ENCODE measurements around the gene TNS4.

The TNS4 gene

DNA sequence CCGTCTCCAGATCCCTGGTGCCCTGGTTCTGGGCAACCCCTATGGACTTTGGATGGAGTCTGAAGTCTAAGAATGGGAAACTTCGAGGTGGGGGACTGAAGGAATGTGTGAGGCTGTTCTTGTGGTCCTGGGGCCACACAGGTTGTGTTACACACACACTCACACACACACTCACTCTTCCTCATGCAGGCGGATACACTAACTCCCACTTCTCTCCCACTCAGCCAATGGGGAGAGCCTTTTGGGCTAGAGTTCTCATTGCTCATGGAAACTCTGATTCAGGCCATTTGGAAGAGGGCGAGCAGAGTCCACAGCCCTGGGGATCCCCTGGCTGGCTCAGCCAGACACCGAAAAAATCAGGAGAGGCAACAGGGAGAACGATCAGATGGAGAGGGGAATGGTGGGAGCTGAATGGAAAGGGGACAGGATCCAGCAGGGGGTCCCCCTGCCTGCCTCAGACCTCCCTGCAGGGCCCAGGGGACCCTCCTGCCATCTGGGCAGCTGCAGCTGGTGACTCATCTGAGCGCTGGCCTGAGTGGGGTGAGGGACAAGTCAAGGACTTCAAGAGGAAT lies 49.1 kb downstream of the TNS4 start:
- DNase-seq, result no peak
- Mint-ChIP-seq H3K27ac (no peak overlapping the region), H3K27me3 (peaks cover 12% of the 10 kb centered on the region), H3K9me3 (no peaks in the 10 kb centered on the region), H3K4me3 (no peak overlapping the region), H3K4me1 (peaks cover 28% of the 10 kb centered on the region), H3K36me3 (peaks cover 58% of the 10 kb centered on the region)
- CTCF ChIA-PET, result interaction anchor here (0.9 to 6.0 kb wide), 3 partner anchors 15 to 81 kb away, joined by 4 to 31 read pairs (median 16); no protein-coding TSS in a partner anchor

DNA sequence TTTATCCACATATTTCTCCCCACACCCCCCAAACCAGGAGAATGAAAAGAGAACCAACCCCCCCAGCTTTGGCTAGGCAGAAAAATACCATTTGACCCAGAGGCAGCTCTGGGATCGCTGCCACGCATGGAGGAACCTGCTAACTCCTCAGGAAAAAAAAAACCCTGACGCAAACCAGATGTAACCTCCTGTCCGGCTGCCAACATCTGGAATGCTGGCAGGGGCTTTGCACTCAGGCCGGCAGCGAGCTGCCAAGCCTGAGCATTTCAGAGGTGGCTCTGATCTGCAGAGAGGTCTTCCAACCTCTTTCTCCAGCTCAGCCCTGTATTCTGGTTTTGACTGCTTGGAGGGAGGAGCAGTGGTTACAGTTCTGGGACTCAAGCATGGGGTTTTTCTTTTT lies 50.0 kb downstream of the TNS4 start:
- H3K36me3 Mint-ChIP-seq, result peaks cover 49% of the 10 kb centered on the region
- peaks cover 36% of the 10 kb centered on the region for H3K4me1 Mint-ChIP-seq
- H3K9me3 Mint-ChIP-seq, result no peaks in the 10 kb centered on the region
- H3K27me3 Mint-ChIP-seq, result peaks cover 12% of the 10 kb centered on the region
- DNase-seq, result no peak
- CTCF ChIA-PET, result interaction anchor here (0.9 to 6.0 kb wide), 4 partner anchors 14 to 82 kb away, joined by 3 to 31 read pairs (median 10); no protein-coding TSS in a partner anchor
- no peak overlapping the region for H3K27ac Mint-ChIP-seq
- no peak overlapping the region for H3K4me3 Mint-ChIP-seq

DNA sequence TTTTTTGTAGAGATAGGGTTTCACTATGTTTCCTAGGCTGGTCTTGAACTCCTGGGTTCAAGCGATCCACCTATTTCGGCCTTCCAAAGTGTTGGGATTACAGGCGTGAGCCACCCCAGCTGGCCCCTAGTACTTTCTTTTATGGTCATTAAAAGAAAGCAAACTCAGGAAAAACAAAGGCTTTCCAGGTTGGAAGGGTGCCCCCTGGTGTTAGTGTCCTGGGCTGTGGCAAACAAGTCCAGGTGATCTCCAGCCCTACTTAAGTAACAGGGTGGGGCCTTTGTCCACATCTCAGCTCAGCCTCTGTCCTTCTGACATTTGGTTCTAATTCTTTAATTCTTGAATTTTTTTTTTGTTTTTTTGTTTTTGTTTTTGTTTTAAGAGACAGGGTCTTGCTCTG lies 51.2 kb downstream of the TNS4 start:
- Mint-ChIP-seq H3K36me3 (peaks cover 46% of the 10 kb centered on the region), H3K4me3 (no peak overlapping the region), H3K27ac (no peak overlapping the region), H3K9me3 (no peaks in the 10 kb centered on the region), H3K4me1 (peaks cover 45% of the 10 kb centered on the region), H3K27me3 (peaks cover 14% of the 10 kb centered on the region)
- CTCF ChIA-PET, result interaction anchor here (0.7 to 6.0 kb wide), 9 partner anchors 9 to 86 kb away, joined by 3 to 31 read pairs (median 3); no protein-coding TSS in a partner anchor
- peak; percentile 62 for DNase-seq

DNA sequence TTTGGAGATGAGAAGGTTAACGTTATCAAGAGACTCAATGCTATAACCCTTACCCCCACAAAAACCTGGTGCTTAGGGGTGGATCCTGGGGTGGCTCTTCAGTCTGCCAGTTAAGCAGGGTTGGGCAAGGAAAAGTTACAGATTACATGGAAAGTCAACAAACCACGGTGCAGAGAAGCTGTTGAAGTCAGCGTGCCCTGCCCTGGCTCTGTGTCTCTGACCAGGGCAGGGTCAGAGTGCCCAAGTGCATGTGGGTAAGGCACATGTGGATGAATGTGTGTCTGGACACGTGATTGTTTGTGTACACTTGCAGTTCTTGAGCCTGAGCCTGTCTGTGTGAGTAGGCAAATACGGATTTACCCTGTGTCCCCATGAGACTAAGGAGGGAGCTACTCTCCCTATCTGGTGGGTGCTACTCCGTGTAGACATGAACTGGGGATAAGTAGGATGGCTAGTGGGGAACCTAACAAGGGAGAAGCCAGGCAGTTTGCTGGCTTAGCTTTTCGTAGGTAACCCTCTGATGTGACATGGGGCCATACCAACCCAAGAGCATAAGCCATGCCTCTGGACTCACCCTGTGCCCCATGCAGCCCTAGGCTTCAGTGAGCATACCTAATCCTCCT lies 52.7 kb downstream of the TNS4 start:
- Mint-ChIP-seq H3K4me1 (peaks cover 54% of the 10 kb centered on the region), H3K9me3 (no peaks in the 10 kb centered on the region), H3K27ac (peak overlapping the region; percentile 45), H3K4me3 (no peak overlapping the region), H3K27me3 (peaks cover 17% of the 10 kb centered on the region), H3K36me3 (peaks cover 39% of the 10 kb centered on the region)
- CTCF ChIA-PET, result interaction anchor here (0.7 to 6.0 kb wide), 11 partner anchors 11 to 111 kb away, joined by 3 to 31 read pairs (median 3); no protein-coding TSS in a partner anchor
- no peak for DNase-seq

DNA sequence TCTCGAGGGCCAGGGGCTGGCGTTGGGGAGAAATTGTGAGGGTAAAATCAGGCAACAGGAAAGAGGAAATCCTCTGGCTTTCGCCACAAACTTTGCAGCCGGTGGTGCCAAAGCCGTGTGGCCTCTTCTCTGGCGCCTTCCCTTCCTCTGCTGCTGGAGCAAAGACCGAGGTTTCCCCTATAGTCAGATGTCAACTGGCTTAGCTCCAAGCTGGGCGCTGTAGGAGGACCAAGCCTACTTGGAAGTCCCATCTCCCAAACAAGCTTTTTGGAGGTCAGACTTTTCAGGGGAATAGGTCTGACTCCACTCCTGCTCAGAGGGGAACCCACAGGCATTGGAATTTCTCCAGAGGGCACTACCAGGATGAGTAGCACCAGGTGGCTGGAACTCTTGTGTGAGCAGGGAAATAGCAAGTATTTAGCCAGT lies 53.2 kb downstream of the TNS4 start:
- peaks cover 35% of the 10 kb centered on the region for H3K36me3 Mint-ChIP-seq
- peaks cover 54% of the 10 kb centered on the region for H3K4me1 Mint-ChIP-seq
- H3K27ac Mint-ChIP-seq, result peak overlapping the region; percentile 21
- H3K4me3 Mint-ChIP-seq, result peak overlapping the region; percentile 48
- CTCF ChIA-PET, result interaction anchor here (0.7 to 6.0 kb wide), 9 partner anchors 17 to 112 kb away, joined by 3 to 31 read pairs (median 4); no protein-coding TSS in a partner anchor
- DNase-seq, result peak; percentile 42
- H3K27me3 Mint-ChIP-seq, result peaks cover 13% of the 10 kb centered on the region
- no peaks in the 10 kb centered on the region for H3K9me3 Mint-ChIP-seq

DNA sequence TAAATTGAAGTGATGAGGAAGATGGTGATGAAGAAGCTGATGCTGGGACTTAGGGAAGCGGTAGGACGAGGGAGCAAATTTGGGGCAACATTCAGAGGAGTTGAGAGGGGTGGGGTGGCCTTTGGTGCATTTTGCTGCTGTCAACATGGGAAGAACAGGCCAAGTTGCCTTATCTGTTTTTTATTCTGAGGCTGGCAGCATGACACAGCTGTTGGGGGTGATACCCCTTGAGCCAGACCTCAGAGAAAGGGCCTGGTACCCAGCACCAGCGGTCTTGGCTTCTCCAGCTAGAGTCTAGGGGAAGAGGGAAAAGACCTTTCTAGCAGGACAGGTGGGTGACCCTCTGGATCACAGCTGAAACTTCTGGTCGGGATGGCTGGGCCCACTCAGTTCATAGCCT lies 53.6 kb downstream of the TNS4 start:
- H3K36me3 Mint-ChIP-seq, result peaks cover 32% of the 10 kb centered on the region
- DNase-seq, result no peak
- peak overlapping the region; percentile 21 for H3K27ac Mint-ChIP-seq
- H3K9me3 Mint-ChIP-seq, result no peaks in the 10 kb centered on the region
- peaks cover 16% of the 10 kb centered on the region for H3K27me3 Mint-ChIP-seq
- peak overlapping the region; percentile 48 for H3K4me3 Mint-ChIP-seq
- H3K4me1 Mint-ChIP-seq, result peaks cover 54% of the 10 kb centered on the region
- CTCF ChIA-PET, result interaction anchor here (0.8 to 6.0 kb wide), 7 partner anchors 14 to 112 kb away, joined by 3 to 31 read pairs (median 4); no protein-coding TSS in a partner anchor

DNA sequence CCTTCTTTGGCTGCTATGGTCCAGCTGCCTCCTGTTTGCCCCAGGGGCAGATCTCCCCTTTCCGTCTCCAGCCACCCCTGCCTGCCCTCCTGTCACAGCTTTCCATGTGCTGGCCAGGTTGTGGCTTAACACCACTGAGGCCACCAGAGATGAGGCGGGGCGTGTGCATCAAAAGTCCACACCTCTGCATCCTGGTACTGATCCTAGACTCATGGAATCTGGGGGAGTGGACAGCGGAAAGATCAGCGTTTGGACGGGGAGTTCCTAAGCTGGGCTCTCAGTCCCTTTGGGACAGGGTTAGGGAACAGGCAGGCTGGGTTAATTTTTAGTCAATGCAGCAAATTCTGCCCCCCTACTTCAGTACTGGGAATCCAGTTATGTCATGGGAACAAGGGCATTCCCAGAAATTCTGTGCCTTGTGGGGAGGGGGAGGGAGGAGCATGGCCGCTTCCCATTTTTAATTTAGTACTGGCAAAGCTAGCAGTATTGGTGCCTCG lies 54.2 kb downstream of the TNS4 start:
- no peak for DNase-seq
- Mint-ChIP-seq H3K27me3 (peaks cover 22% of the 10 kb centered on the region), H3K9me3 (no peaks in the 10 kb centered on the region), H3K36me3 (peaks cover 27% of the 10 kb centered on the region), H3K4me3 (peak overlapping the region; percentile 61), H3K4me1 (peaks cover 57% of the 10 kb centered on the region), H3K27ac (no peak overlapping the region)
- CTCF ChIA-PET, result interaction anchor here (0.6 to 6.0 kb wide), 5 partner anchors 14 to 168 kb away, joined by 3 to 31 read pairs (median 9); no protein-coding TSS in a partner anchor

DNA sequence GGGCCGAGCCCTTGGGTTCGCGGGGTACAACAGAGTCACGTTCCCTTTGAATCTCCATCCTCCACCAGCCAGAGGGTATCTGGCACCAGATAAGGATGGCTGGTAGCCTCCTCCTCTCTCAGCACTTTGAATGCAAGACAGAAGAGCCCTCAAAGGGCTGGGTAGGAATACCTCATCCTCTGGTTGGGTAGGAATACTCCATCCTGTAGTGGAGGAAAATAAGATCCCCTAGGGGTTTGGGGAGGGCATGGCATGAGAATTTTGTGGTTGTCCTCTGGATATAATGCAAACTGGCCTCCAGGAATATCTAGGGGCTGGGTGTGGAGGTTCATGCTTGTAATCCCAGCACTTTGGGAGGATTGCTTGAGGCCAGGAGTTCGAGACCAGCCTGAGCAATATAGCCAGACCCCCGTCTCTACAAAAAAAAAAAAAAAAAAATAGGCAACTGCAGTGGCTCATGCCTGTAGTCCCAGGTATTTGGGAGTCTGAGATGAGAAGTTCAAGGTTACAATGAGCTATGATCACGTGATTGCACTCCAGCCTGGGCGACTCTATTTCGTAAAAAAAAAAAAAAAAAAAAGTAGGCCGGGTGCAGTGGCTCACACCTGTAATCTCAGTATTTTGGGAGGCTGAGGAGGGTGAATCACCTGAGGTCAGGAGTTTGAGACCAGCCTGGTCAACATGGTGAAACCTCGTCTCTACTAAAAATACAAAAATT lies 55.5 kb downstream of the TNS4 start:
- Mint-ChIP-seq H3K4me3 (peak overlapping the region; percentile 82), H3K9me3 (no peaks in the 10 kb centered on the region), H3K27ac (peak overlapping the region; percentile 92), H3K36me3 (peaks cover 24% of the 10 kb centered on the region), H3K4me1 (peaks cover 64% of the 10 kb centered on the region), H3K27me3 (peaks cover 33% of the 10 kb centered on the region)
- CTCF ChIA-PET, result interaction anchor here (0.6 to 9.1 kb wide), 6 partner anchors 12 to 114 kb away, joined by 3 to 73 read pairs (median 18); partner anchors contain the start of gene TOP2A
- no peak for DNase-seq

DNA sequence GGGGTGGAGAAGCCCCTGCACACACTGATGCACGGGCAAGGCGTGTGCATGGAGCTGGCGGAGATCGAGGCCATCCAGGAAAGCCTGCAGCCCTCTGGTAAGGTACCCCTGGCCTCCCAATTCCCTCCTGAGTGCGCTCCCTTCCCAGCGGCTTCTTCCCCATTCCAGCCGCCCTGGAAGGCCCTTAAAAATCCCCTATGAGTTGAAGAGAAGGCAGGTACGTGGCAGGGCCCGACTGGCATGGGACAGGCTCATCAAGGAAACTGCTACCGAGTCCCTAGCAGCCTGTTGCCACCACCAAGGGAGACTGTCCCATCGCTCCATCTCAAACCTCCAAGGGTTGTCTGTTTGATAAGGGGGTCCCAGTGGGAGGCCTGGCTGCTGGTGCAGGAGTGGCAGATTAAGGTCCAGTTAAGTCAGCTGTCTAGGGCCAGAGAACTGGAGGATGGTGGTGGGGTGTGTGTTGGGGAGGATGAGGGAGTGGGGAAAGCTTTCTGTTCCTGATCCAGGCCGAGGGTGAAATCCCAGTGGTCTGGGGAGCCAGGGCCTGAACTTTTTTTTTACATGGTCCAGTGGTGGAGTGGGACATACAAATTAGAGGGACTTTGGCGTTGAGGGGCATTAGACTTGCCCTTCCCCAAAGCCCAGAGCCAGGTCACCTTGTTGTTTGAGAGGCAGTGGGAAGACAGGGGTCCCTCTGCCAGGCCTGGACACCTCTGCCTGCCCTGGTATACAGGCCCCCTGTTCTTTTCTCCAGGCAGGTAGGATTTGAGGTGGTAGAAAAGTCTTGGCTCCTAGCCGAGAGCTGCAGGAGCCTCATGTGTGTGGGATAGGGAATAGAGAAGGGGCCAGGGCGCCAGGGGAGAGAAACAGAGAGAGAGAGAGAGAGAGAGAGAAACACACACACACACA lies 57.2 kb downstream of the TNS4 start:
- no peaks in the 10 kb centered on the region for H3K9me3 Mint-ChIP-seq
- H3K36me3 Mint-ChIP-seq, result peaks cover 21% of the 10 kb centered on the region
- H3K4me1 Mint-ChIP-seq, result peaks cover 60% of the 10 kb centered on the region
- H3K27ac Mint-ChIP-seq, result peak overlapping the region; percentile 92
- DNase-seq, result peak; percentile 35
- H3K4me3 Mint-ChIP-seq, result peak overlapping the region; percentile 82
- CTCF ChIA-PET, result interaction anchor here (0.6 to 9.1 kb wide), 21 partner anchors 10 to 144 kb away, joined by 3 to 73 read pairs (median 4); partner anchors contain the start of gene TOP2A
- H3K27me3 Mint-ChIP-seq, result peaks cover 38% of the 10 kb centered on the region

DNA sequence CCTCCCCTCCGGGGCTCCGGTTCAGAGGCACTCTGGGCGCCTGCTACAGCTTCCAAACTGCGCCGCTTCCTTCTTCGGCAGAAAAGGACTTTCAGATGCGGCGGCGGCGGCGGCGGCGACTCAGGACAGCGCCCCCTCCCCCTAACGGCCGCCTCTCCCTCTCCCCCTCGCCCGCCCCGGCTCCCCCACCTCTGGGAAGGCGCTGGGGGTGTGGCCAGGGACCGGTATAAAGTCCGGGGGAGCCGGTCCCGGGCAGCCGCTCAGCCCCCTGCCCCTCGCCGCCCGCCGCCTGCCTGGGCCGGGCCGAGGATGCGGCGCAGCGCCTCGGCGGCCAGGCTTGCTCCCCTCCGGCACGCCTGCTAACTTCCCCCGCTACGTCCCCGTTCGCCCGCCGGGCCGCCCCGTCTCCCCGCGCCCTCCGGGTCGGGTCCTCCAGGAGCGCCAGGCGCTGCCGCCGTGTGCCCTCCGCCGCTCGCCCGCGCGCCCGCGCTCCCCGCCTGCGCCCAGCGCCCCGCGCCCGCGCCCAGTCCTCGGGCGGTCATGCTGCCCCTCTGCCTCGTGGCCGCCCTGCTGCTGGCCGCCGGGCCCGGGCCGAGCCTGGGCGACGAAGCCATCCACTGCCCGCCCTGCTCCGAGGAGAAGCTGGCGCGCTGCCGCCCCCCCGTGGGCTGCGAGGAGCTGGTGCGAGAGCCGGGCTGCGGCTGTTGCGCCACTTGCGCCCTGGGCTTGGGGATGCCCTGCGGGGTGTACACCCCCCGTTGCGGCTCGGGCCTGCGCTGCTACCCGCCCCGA lies 58.0 kb downstream of the TNS4 start, which contains the start of gene IGFBP4:
Gene IGFBP4 (plus strand): TSS at position 255 of the 792 bp plus-strand sequence. CDS start 286 bp downstream, at position 541.
- peak within 1 kb of the TSS; percentile 92 for H3K27ac Mint-ChIP-seq
- H3K27me3 Mint-ChIP-seq, result peaks cover 38% of the 10 kb centered on the region
- peaks cover 15% of the 10 kb centered on the region for H3K36me3 Mint-ChIP-seq
- peak within 1 kb of the TSS; percentile 82 for H3K4me3 Mint-ChIP-seq
- H3K9me3 Mint-ChIP-seq, result no peaks in the 10 kb centered on the region
- peaks cover 57% of the 10 kb centered on the region for H3K4me1 Mint-ChIP-seq
- CTCF ChIA-PET, result interaction anchor here (0.6 to 9.1 kb wide), 21 partner anchors 9 to 143 kb away, joined by 3 to 73 read pairs (median 4); partner anchors contain the start of gene TOP2A
- peak; percentile 81 for DNase-seq

DNA sequence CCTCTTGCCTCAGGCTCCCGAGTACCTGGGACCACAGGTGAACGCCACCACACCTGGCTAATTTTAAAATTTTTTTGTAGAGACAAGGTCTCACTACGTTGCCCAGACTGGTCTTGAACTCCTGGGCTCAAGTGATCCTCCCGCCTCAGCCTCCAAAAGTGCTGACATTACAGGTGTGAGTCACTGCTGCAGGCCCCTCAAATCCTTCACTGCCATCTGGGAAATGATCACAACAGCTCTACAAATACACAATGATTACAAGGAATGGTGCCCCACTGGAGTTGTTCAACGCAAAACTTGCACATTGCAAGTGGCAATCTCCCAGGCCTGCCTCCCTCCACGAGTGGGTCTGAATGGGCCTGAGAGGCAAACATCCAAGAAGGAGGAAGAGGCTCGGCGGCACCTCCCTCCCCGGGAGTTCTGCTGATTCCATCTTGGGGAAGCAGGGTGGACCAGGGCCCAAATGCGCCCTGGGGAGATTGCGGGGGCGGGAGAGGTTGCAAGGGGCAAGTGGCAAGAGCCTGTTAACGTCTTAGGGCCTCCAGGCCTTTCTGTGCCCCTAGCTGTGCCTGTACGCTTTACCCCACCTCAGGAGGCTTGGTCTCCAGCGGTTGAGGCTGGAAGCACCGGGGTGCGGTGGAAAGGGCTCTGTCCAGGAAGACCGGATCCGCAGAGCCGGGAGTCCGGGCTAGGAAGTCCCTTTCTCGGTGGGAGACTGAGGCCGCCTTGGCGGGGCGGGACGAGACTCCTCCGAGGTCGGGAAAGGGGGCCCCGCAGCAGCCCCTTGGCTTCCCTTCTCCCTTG lies 58.8 kb downstream of the TNS4 start:
- Mint-ChIP-seq H3K4me3 (peak overlapping the region; percentile 70), H3K4me1 (peaks cover 53% of the 10 kb centered on the region), H3K27ac (no peak overlapping the region), H3K9me3 (no peaks in the 10 kb centered on the region), H3K27me3 (peaks cover 40% of the 10 kb centered on the region), H3K36me3 (peaks cover 10% of the 10 kb centered on the region)
- no peak for DNase-seq
- CTCF ChIA-PET, result interaction anchor here (0.9 to 9.1 kb wide), 9 partner anchors 17 to 118 kb away, joined by 3 to 73 read pairs (median 10); partner anchors contain the start of gene TOP2A
